HFFc6 (cell line): ENCODE data around the gene YIF1B. TPM values are rescaled to one million over a fixed set of nuclear protein-coding genes. Genes with fewer than 3 reads are reported as not detected.

Experiments used
- DNase-seq: peaks from one replicate; pipeline ENCODE4 v3.0.0-alpha.2; 2018
- H3K27ac Mint-ChIP-seq: 2 replicates; pipeline ENCODE4 v1.8.0; 2020; ENCODE audit warnings: mild to moderate bottlenecking, mixed read lengths
- H3K27me3 Mint-ChIP-seq: 2 replicates; pipeline ENCODE4 v1.8.0; 2021; ENCODE audit warnings: mild to moderate bottlenecking, moderate library complexity, mixed read lengths; ENCODE audit not compliant: insufficient read depth
- H3K36me3 Mint-ChIP-seq: 2 replicates; pipeline ENCODE4 v1.8.0; 2021; ENCODE audit warnings: low read depth, mixed read lengths
- H3K4me1 Mint-ChIP-seq: 2 replicates; pipeline ENCODE4 v1.8.0; 2020; ENCODE audit warnings: low read depth, mixed read lengths
- H3K4me3 Mint-ChIP-seq: 2 replicates; pipeline ENCODE4 v1.8.0; 2020; ENCODE audit warnings: mild to moderate bottlenecking, moderate library complexity, mixed read lengths
- H3K9me3 Mint-ChIP-seq: 2 replicates; pipeline ENCODE4 v1.8.0; 2020; ENCODE audit warnings: mild to moderate bottlenecking, mixed read lengths
- CTCF ChIP-seq: fragments of 200-600 bp; sonication (generic); IDR thresholded peaks from 2 replicates; pipeline ENCODE4 v1.5.0; 2021; ENCODE audit warnings: antibody characterized with exemption, mild to moderate bottlenecking
- total RNA-seq, 6 experiments: library from RNA; stranded (reverse); fragmentation: NEBNext Ultra II Directional; extraction: Animal tissue kit (Norgen Biotek cat#: 25700); gene quantifications; 2 replicates in 1 of 6; 3 replicates in 5 of 6; pipeline ENCODE4 v1.2.3, GENCODE V29; 2021

YIF1B gene
- total RNA-seq, 6 experiments from 2014 or later = 80.8 to 98.5 (median 86.6) TPM

GRCh38 chr19:38270587-38271167, 45.1 kb downstream of the YIF1B start:
- peaks cover 1% of the 10 kb centered on the region; the same call in 1 of the 2 replicates for H3K27me3 Mint-ChIP-seq
- peaks cover 33% of the 10 kb centered on the region for H3K4me1 Mint-ChIP-seq
- no peaks in the 10 kb centered on the region for H3K9me3 Mint-ChIP-seq
- peak overlapping the region; percentile 73 for H3K27ac Mint-ChIP-seq
- no peaks in the 10 kb centered on the region for H3K36me3 Mint-ChIP-seq
- DNase-seq = peak; percentile 52
- H3K4me3 Mint-ChIP-seq = 0 out of 2 replicates have a peak overlapping the region, but pooled peaks have one; percentile 8
- TF ChIP-seq CTCF = no peak

GRCh38 chr19:38268539-38268938, 47.2 kb downstream of the YIF1B start:
- Mint-ChIP-seq H3K4me3 (no peak overlapping the region), H3K27me3 (peaks cover 3% of the 10 kb centered on the region; the same call in 1 of the 2 replicates), H3K27ac (no peak overlapping the region), H3K4me1 (peaks cover 44% of the 10 kb centered on the region), H3K36me3 (no peaks in the 10 kb centered on the region), H3K9me3 (no peaks in the 10 kb centered on the region)
- no peak for DNase-seq
- no peak for TF ChIP-seq CTCF

GRCh38 chr19:38267761-38268483, 47.8 kb downstream of the YIF1B start:
- TF ChIP-seq CTCF = no peak
- no peak for DNase-seq
- Mint-ChIP-seq H3K27me3 (peaks cover 3% of the 10 kb centered on the region; the same call in 1 of the 2 replicates), H3K36me3 (no peaks in the 10 kb centered on the region), H3K9me3 (no peaks in the 10 kb centered on the region), H3K27ac (no peak overlapping the region), H3K4me3 (no peak overlapping the region), H3K4me1 (peaks cover 50% of the 10 kb centered on the region)

- Mint-ChIP-seq H3K4me3 (peak overlapping the region; percentile 19; the same call in 1 of the 2 replicates), H3K9me3 (no peaks in the 10 kb centered on the region)
Measured at GRCh38 chr19:38266981-38267597, 48.7 kb downstream of the YIF1B start.

More at GRCh38 chr19:38266981-38267597, 48.7 kb downstream of the YIF1B start:
- Mint-ChIP-seq H3K36me3 (no peaks in the 10 kb centered on the region), H3K4me1 (peaks cover 52% of the 10 kb centered on the region), H3K27ac (peak overlapping the region; percentile 76), H3K27me3 (peaks cover 3% of the 10 kb centered on the region; the same call in 1 of the 2 replicates)
- no peak for TF ChIP-seq CTCF
- DNase-seq = peak; percentile 32
